AG04449 (cell line): Measurements from ENCODE around the gene PMM1.
"Not testable (repeated sequence)": the region's sequence is repeated elsewhere in the genome, so short reads cannot be mapped to it uniquely, and the experiment has no call there.

Source experiments
- CTCF ChIA-PET: fragments of 350-600 bp; formaldehyde crosslinking; extraction: SDS; loops from one replicate; lab custom pipeline; 2021; ENCODE audit warnings: antibody characterized with exemption; lab: Yijun Ruan, JAX
- POLR2A ChIA-PET: fragments of 400-600, 350-600 bp; formaldehyde crosslinking; extraction: SDS; loops from one replicate; lab custom pipeline; 2020; ENCODE audit warnings: antibody characterized with exemption, inconsistent platforms; lab: Yijun Ruan, JAX
- DNase-seq: peaks from one replicate; pipeline ENCODE4 v3.0.0-alpha.2; 2010; ENCODE audit warnings: low read depth, low spot score
- H3K4me3 ChIP-seq: 2 replicates; pipeline ENCODE4 v1.5.1; 2011; ENCODE audit warnings: low read depth, mild to moderate bottlenecking, control low read depth, low read length
- TF ChIP-seq, protein P1 (sequence below): IDR thresholded peaks from one replicate; pipeline ENCODE4 v1.5.1; 2011; ENCODE audit warnings: mild to moderate bottlenecking, moderate library complexity, low read length, control low read depth, inconsistent platforms; ENCODE audit not compliant: insufficient read depth; ENCODE audit errors: missing control alignments

PMM1 gene

DNA sequence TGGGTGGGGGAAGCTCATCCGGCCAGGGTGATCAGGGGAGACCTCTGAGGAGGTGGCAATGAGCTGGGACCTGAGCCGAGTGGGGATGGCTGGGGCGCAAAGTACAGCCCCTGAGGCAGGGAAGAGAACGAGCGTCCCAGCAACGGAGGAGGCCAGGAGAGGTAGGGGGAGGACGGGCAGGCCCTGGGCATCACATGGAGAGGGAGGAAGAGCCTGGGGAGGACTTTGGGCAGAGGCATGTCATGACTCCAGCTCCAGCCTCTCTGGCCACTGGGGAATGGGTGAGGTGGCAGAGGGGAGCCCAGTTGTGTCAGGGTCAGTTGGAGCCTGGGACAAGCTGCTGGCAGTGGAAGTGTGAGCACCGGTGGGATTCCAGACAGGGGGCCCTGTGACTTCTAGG, 11.5 kb downstream of the PMM1 start:
- no peak overlapping the region for H3K4me3 ChIP-seq
- no peak for DNase-seq
- ChIA-PET CTCF (interaction anchor here (0.9 to 3.7 kb wide), 6 partner anchors 10 to 32 kb away, joined by 3 to 12 read pairs (median 4); no protein-coding TSS in a partner anchor), POLR2A (no interaction called here)
- TF ChIP-seq, protein P1, sequence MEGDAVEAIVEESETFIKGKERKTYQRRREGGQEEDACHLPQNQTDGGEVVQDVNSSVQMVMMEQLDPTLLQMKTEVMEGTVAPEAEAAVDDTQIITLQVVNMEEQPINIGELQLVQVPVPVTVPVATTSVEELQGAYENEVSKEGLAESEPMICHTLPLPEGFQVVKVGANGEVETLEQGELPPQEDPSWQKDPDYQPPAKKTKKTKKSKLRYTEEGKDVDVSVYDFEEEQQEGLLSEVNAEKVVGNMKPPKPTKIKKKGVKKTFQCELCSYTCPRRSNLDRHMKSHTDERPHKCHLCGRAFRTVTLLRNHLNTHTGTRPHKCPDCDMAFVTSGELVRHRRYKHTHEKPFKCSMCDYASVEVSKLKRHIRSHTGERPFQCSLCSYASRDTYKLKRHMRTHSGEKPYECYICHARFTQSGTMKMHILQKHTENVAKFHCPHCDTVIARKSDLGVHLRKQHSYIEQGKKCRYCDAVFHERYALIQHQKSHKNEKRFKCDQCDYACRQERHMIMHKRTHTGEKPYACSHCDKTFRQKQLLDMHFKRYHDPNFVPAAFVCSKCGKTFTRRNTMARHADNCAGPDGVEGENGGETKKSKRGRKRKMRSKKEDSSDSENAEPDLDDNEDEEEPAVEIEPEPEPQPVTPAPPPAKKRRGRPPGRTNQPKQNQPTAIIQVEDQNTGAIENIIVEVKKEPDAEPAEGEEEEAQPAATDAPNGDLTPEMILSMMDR, result no peak

DNA sequence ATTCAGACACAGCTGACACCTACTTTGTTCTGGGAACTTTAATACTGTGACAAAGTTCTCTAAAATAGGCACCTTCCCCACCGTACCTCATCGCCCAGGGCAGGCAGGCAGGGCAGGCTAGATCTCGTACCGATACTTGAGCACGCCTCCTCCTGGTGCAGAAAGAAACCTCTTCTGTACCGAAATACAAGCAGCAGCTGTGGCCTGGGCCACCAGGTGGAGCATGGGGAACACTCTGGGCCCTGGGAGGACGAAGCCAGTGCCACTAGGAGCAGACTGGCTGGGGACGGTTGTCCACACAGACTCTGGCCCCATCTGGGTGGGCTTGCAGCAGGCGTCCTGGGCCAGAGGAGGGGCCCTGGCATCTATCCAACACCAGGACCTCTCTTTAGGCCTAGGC, 12.8 kb downstream of the PMM1 start:
- CTCF ChIA-PET, result interaction anchor here (0.8 to 3.7 kb wide), 8 partner anchors 9 to 31 kb away, joined by 3 to 12 read pairs (median 4); no protein-coding TSS in a partner anchor
- POLR2A ChIA-PET, result interaction anchor here (1.3 kb wide), 1 partner anchor 12 kb away, joined by 9 read pairs; the partner anchor contains the start of gene PMM1
- no peak for DNase-seq
- H3K4me3 ChIP-seq, result no peak overlapping the region
- TF ChIP-seq, protein P1, result peak; percentile 71

DNA sequence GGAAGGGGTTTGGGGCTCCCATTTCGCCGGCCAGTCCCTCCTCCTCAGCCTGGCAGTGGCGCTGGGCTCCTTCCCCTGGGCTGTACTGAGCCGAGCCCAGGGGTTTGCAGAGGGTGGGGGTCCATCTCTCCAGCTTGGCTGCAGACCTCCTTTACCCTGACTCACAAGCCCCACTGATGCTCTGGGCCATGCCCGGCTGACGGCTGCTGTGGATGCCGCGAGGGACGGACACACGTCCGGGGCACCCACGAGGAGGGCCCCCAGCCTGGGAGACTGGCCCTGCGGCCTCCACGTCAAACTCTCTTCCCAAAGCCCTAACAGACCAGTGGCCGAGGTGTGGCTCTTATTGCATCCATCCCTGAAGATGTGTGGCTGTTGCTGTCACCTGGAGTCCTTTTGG, 14.1 kb downstream of the PMM1 start:
- TF ChIP-seq, protein P1, result no peak
- ChIA-PET CTCF (interaction anchor here (1.1 to 1.9 kb wide), 3 partner anchors 10 to 14 kb away, joined by 4 to 6 read pairs (median 6); no protein-coding TSS in a partner anchor), POLR2A (interaction anchor here (1.0 kb wide), 1 partner anchor 18 kb away, joined by 3 read pairs; no protein-coding TSS in a partner anchor)
- H3K4me3 ChIP-seq, result no peak overlapping the region
- no peak for DNase-seq

DNA sequence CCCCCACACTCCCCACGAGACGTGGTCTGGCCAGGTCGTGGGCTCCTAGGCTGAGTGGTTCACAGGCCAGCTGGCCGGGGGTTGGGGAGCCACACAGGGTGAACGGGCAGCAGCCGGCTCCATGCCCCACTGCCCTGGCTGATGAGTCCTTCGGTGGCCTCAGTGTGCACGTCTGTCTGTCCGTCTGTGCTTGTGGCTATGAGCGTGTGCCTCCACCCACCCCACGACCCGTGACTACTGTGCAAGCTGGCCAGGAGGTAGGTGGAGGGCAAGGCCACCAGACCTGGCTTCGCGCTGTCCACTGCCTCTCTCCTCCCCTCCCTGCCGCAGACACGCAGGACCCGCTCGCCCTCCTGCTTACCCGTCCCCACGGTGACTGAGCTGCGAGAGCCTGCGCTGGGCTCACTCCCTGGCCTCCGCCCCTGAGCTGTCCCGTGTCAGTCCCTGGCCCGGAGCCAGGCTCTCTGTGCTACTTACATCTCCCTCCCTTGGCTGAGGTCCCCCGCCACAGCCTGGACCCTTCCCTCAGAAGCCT, 14.7 kb downstream of the PMM1 start:
- DNase-seq, result no peak
- TF ChIP-seq, protein P1, result no peak
- CTCF ChIA-PET, result interaction anchor here (1.3 to 1.5 kb wide), 2 partner anchors 11 to 22 kb away, joined by 3 to 4 read pairs; no protein-coding TSS in a partner anchor
- no peak overlapping the region for H3K4me3 ChIP-seq
- POLR2A ChIA-PET, result interaction anchor here (1.0 kb wide), 1 partner anchor 18 kb away, joined by 3 read pairs; no protein-coding TSS in a partner anchor

DNA sequence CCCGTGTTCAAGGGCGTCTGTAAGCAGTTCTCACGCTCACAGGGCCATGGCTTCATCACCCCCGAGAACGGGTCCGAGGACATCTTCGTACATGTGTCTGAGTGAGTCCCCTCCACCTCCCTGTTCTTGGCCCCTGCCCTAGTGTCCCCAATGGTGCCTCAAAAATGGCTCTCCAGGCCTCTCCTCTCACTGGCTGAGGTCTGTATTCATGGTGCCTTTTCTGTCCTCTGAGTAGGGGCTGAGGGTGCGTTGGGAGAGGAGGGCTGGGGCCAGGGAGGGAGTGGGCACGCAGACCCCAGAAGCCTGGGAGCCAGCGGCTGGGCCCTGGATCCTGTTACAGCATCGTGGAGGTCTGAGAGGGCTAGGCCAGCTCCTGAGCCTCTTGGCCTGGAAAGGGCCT, 16.0 kb downstream of the PMM1 start:
- CTCF ChIA-PET, result interaction anchor here (1.3 to 1.5 kb wide), 2 partner anchors 12 to 23 kb away, joined by 3 to 4 read pairs; no protein-coding TSS in a partner anchor
- no peak for DNase-seq
- POLR2A ChIA-PET, result interaction anchor here (0.6 kb wide), 1 partner anchor 907 kb away, joined by 3 read pairs; no protein-coding TSS in a partner anchor

DNA sequence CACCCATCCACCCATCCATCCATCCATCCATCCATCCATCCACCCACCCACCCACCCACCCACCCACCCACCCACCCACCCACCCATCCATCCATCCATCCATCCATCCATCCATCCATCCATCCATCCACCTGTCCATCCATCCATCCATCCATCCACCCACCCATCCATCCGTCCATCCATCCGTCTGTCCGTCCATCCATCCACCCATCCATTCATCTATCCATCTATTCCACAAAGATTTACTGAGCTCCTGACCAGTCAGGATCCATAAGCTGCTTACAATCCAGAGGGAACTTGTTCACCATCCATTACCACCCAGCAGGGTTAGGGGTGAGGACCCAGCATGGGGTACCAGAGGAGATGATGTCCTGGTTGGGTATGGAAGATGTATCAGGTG, 17.3 kb downstream of the PMM1 start:
- DNase-seq, POLR2A ChIA-PET, H3K4me3 ChIP-seq: not testable (repeated sequence)
- CTCF ChIA-PET, result interaction anchor here (1.0 to 1.1 kb wide), 2 partner anchors 9 to 368 kb away, joined by 3 to 4 read pairs; no protein-coding TSS in a partner anchor

More for the DNA sequence above, 16.0 kb downstream of the PMM1 start:
- H3K4me3 ChIP-seq, result no peak overlapping the region
- TF ChIP-seq, protein P1, result no peak
